H1 (cell line): Measurements from ENCODE around the gene DOCK3.

Experiments
- BRCA1 ChIP-seq: IDR thresholded peaks from 2 replicates; pipeline ENCODE4 v1.6.1; 2012; ENCODE audit warnings: low read depth, low read length, improper control_type of control experiment
- EGR1 ChIP-seq: IDR thresholded peaks from 2 replicates; pipeline ENCODE4 v1.6.1; 2011; ENCODE audit warnings: low read depth, low read length, borderline replicate concordance
- PHF8 ChIP-seq: fragments of 200-600 bp; sonication (generic); conservative IDR thresholded peaks from 2 replicates; pipeline ENCODE4 v1.7.1; 2012; ENCODE audit warnings: low read depth, mild to moderate bottlenecking, inconsistent platforms, low read length, moderate library complexity
- POLR2A ChIP-seq, 2 experiments: IDR thresholded peaks; 1 replicate in 1 of 2; 2 replicates in 1 of 2; pipeline ENCODE4 v1.6.1; 2011; ENCODE audit warnings: low read depth in 2 of 2, low read length in 2 of 2, mild to moderate bottlenecking in 2 of 2; ENCODE audit errors: control extremely low read depth in 1 of 2
- POLR2AphosphoS5 ChIP-seq: IDR thresholded peaks from 2 replicates; pipeline ENCODE4 v1.6.1; 2011; ENCODE audit warnings: low read depth, low read length
- RAD21 ChIP-seq, 2 experiments: IDR thresholded peaks in 1 of 2; conservative IDR thresholded peaks in 1 of 2; 2 replicates each; pipeline ENCODE4 v1.6.1; 2011; ENCODE audit warnings: low read depth in 2 of 2, low read length in 2 of 2, improper control_type of control experiment in 1 of 2, inconsistent platforms in 1 of 2, mild to moderate bottlenecking in 1 of 2, moderate library complexity in 1 of 2
- RFX5 ChIP-seq: IDR thresholded peaks from 2 replicates; pipeline ENCODE4 v1.6.1; 2011; ENCODE audit warnings: low read depth, low read length, improper control_type of control experiment, borderline replicate concordance
- SAP30 ChIP-seq: fragments of 300-600 bp; sonication (generic); IDR thresholded peaks from 2 replicates; pipeline ENCODE4 v1.7.1; 2012; ENCODE audit warnings: low read length, moderate library complexity, mild to moderate bottlenecking, inconsistent platforms; ENCODE audit not compliant: insufficient read depth, insufficient replicate concordance
- SP2 ChIP-seq: IDR thresholded peaks from 2 replicates; pipeline ENCODE4 v1.6.1; 2012; ENCODE audit warnings: mild to moderate bottlenecking, low read length, inconsistent platforms
- TAF1 ChIP-seq: IDR thresholded peaks from 2 replicates; pipeline ENCODE4 v1.6.1; 2011; ENCODE audit warnings: mild to moderate bottlenecking, low read depth, low read length
- TF ChIP-seq, protein P1 (sequence below): IDR thresholded peaks from 2 replicates; pipeline ENCODE4 v1.6.1; 2012; ENCODE audit warnings: inconsistent platforms
- TF ChIP-seq, protein P2 (sequence below), 3 experiments: IDR thresholded peaks; 1 replicate in 2 of 3; 2 replicates in 1 of 3; pipeline versions ENCODE4 v1.5.1 to v1.6.1; 2011; ENCODE audit warnings: low read length in 3 of 3, mild to moderate bottlenecking in 3 of 3, inconsistent platforms in 2 of 3, low read depth in 1 of 3, moderate library complexity in 1 of 3; ENCODE audit not compliant: insufficient read depth in 1 of 3; ENCODE audit errors: control extremely low read depth in 1 of 3

DNA sequence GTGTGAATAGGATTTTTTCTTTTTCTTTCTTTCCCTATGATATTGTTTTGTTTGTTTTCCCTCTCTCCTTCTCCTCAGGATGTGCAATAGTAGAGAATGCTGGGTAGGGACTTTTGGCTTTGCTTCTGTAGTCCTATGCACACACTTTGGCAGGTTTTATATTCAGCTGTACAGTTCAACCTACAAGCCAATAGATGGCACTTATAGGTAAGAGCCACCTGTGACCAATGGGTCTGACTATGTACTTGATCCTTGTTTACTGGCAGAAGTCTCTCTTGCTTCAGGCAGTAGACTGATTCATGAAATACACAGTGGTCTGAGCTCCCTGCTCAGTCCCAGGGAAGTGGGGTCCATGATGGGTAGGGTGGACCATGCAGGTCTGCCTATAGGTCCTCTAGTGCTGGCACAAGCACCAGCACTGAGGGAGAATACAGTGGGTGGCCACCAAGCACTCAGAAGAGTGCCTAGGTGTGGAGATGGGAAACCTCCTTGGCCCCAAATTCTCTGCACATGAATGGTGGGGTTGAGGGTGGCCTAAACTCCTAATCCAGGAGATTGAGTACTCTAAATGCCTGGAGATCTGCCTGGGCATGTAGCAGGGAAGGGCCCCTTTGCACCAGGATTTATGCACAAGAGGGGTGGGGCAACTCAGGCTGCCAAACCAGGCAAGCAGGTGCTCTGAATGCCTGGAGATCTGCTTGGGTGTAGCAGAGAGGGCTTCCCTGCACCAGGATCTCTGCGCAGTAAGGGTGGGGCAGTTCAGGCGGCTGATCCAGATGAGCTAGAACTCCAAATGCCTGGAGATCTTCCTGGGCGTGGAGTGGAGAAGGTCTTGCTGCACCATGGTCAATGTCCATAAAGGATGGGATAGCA, 176.1 kb downstream of the DOCK3 start:
- TF ChIP-seq TAF1 (no peak), SP2 (no peak), PHF8 (no peak), EGR1 (no peak), POLR2A (IDR thresholded peaks at IDR 0.05; ENCODE audit: control extremely low read depth in 1 of 2, low read depth in 2 of 2, low read length in 2 of 2) (no peak), RFX5 (no peak), SAP30 (no peak), POLR2AphosphoS5 (no peak), RAD21 (IDR thresholded peaks at IDR 0.05 in 1 of 2, conservative IDR thresholded peaks at IDR 0.05 in 1 of 2; ENCODE audit: low read depth in 2 of 2, low read length in 2 of 2) (no peak), BRCA1 (no peak)
- TF ChIP-seq, protein P1, sequence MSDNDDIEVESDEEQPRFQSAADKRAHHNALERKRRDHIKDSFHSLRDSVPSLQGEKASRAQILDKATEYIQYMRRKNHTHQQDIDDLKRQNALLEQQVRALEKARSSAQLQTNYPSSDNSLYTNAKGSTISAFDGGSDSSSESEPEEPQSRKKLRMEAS, result no peak
- TF ChIP-seq, protein P2, sequence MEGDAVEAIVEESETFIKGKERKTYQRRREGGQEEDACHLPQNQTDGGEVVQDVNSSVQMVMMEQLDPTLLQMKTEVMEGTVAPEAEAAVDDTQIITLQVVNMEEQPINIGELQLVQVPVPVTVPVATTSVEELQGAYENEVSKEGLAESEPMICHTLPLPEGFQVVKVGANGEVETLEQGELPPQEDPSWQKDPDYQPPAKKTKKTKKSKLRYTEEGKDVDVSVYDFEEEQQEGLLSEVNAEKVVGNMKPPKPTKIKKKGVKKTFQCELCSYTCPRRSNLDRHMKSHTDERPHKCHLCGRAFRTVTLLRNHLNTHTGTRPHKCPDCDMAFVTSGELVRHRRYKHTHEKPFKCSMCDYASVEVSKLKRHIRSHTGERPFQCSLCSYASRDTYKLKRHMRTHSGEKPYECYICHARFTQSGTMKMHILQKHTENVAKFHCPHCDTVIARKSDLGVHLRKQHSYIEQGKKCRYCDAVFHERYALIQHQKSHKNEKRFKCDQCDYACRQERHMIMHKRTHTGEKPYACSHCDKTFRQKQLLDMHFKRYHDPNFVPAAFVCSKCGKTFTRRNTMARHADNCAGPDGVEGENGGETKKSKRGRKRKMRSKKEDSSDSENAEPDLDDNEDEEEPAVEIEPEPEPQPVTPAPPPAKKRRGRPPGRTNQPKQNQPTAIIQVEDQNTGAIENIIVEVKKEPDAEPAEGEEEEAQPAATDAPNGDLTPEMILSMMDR (IDR thresholded peaks at IDR 0.05; ENCODE audit: control extremely low read depth in 1 of 3, insufficient read depth in 1 of 3, low read depth in 1 of 3, low read length in 3 of 3), result no peak
